Osteocyte (in vitro differentiated cells): ENCODE results near the gene CDSN. TPM values are rescaled to one million over a fixed set of nuclear protein-coding genes. Genes with fewer than 3 reads are reported as not detected.
"Not testable (repeated sequence)": the region's sequence is repeated elsewhere in the genome, so short reads cannot be mapped to it uniquely, and the experiment has no call there.

Source experiments
- DNase-seq: peaks from one replicate; pipeline ENCODE4 v3.0.0; 2021; ENCODE audit warnings: mixed read lengths; ENCODE audit not compliant: unreplicated experiment; ENCODE audit errors: extremely low spot score
- H3K27ac Mint-ChIP-seq: one replicate; pipeline ENCODE4 v1.8.0; 2021; ENCODE audit warnings: mild to moderate bottlenecking, mixed read lengths; ENCODE audit not compliant: unreplicated experiment
- H3K27me3 Mint-ChIP-seq: one replicate; pipeline ENCODE4 v1.8.0; 2021; ENCODE audit warnings: mixed read lengths; ENCODE audit not compliant: unreplicated experiment
- H3K36me3 Mint-ChIP-seq: one replicate; pipeline ENCODE4 v1.8.0; 2021; ENCODE audit warnings: mixed read lengths; ENCODE audit not compliant: unreplicated experiment
- H3K4me1 Mint-ChIP-seq: one replicate; pipeline ENCODE4 v1.8.0; 2021; ENCODE audit warnings: mixed read lengths; ENCODE audit not compliant: unreplicated experiment
- H3K4me3 Mint-ChIP-seq: one replicate; pipeline ENCODE4 v1.8.0; 2021; ENCODE audit warnings: mild to moderate bottlenecking, moderate library complexity, mixed read lengths; ENCODE audit not compliant: unreplicated experiment
- H3K9me3 Mint-ChIP-seq: one replicate; pipeline ENCODE4 v1.8.0; 2021; ENCODE audit warnings: mixed read lengths; ENCODE audit not compliant: unreplicated experiment
- CTCF ChIP-seq: fragments of 200-600 bp; sonication (generic); IDR thresholded peaks from 2 replicates; pipeline ENCODE4 v1.5.0; 2021; ENCODE audit warnings: antibody characterized with exemption, mild to moderate bottlenecking, moderate library complexity
- long read RNA-seq: library from polyadenylated mRNA; unstranded; transcript quantifications from one replicate; pipeline ENCODE4 v2.0.0, GENCODE V29; 2021
- total RNA-seq: library from RNA; stranded (reverse); gene quantifications from 2 replicates; pipeline ENCODE4 v1.2.1, GENCODE V29; 2021

CDSN gene
- total RNA-seq: not detected in 2 replicates
- long read RNA-seq: 0 reads

- no peak for TF ChIP-seq CTCF
- no peak for DNase-seq
- Mint-ChIP-seq H3K27me3 (no peaks in the 10 kb centered on the region), H3K4me3 (no peak within 1 kb of the TSS), H3K9me3 (no peaks in the 10 kb centered on the region), H3K4me1 (peaks cover 27% of the 10 kb centered on the region), H3K27ac (no peak within 1 kb of the TSS), H3K36me3 (no peaks in the 10 kb centered on the region)
Measured at GRCh38 chr6:31120151-31120915, at the start of gene CDSN. CDSN (minus strand) TSS chr6:31120446; CDS start chr6:31120419, 27 bp downstream.

GRCh38 chr6:31169123-31169857 is 49.0 kb upstream of the CDSN start:
- TF ChIP-seq CTCF: no peak
- DNase-seq: no peak
- no peaks in the 10 kb centered on the region for H3K9me3 Mint-ChIP-seq
- no peak overlapping the region for H3K27ac Mint-ChIP-seq
- no peaks in the 10 kb centered on the region for H3K27me3 Mint-ChIP-seq
- H3K4me3 Mint-ChIP-seq: no peak overlapping the region
- no peaks in the 10 kb centered on the region for H3K4me1 Mint-ChIP-seq
- peaks cover 2% of the 10 kb centered on the region for H3K36me3 Mint-ChIP-seq

GRCh38 chr6:31168606-31169005 is 48.4 kb upstream of the CDSN start:
- no peaks in the 10 kb centered on the region for H3K9me3 Mint-ChIP-seq
- DNase-seq: no peak
- H3K27me3 Mint-ChIP-seq: no peaks in the 10 kb centered on the region
- peaks cover 2% of the 10 kb centered on the region for H3K36me3 Mint-ChIP-seq
- H3K27ac Mint-ChIP-seq: no peak overlapping the region
- H3K4me1 Mint-ChIP-seq: no peaks in the 10 kb centered on the region
- no peak overlapping the region for H3K4me3 Mint-ChIP-seq
- no peak for TF ChIP-seq CTCF

GRCh38 chr6:31165986-31166385 is 45.7 kb upstream of the CDSN start:
- Mint-ChIP-seq H3K27me3 (no peaks in the 10 kb centered on the region), H3K27ac (no peak overlapping the region), H3K4me1 (no peaks in the 10 kb centered on the region), H3K4me3 (no peak overlapping the region), H3K9me3 (no peaks in the 10 kb centered on the region), H3K36me3 (peaks cover 2% of the 10 kb centered on the region)
- no peak for TF ChIP-seq CTCF
- DNase-seq: no peak

- not testable (repeated sequence) for H3K27ac Mint-ChIP-seq, H3K27me3 Mint-ChIP-seq, H3K9me3 Mint-ChIP-seq, DNase-seq, H3K4me3 Mint-ChIP-seq, H3K4me1 Mint-ChIP-seq, H3K36me3 Mint-ChIP-seq
Measured at GRCh38 chr6:31165064-31165832, 45.0 kb upstream of the CDSN start.

- not testable (repeated sequence) for H3K36me3 Mint-ChIP-seq, H3K9me3 Mint-ChIP-seq, H3K4me1 Mint-ChIP-seq, DNase-seq, H3K27me3 Mint-ChIP-seq, H3K4me3 Mint-ChIP-seq, H3K27ac Mint-ChIP-seq
Measured at GRCh38 chr6:31164475-31165063, 44.3 kb upstream of the CDSN start.
